NCI-H1105 (cell line): ENCODE data around the gene POLR2F.

Source experiments
- DNase-seq: peaks from one replicate; lab custom pipeline; 2025; lab: John Stamatoyannopoulos, UW

Gene POLR2F

GRCh38 chr22:37982151-37982785 lies 28.8 kb downstream of the POLR2F start:
- no peak for DNase-seq

GRCh38 chr22:37982938-37983859 lies 29.7 kb downstream of the POLR2F start:
- no peak for DNase-seq

- no peak for DNase-seq
Measured at GRCh38 chr22:37983860-37984791, 30.6 kb downstream of the POLR2F start, which contains the start of gene SOX10. Gene SOX10 (minus strand): TSS chr22:37984555. CDS start chr22:37983784, 771 bp downstream.

GRCh38 chr22:37985050-37985585 lies 31.6 kb downstream of the POLR2F start:
- DNase-seq, result no peak

- DNase-seq, result no peak
Measured at GRCh38 chr22:37985751-37986281, 32.3 kb downstream of the POLR2F start.

GRCh38 chr22:37986371-37986770 lies 32.9 kb downstream of the POLR2F start:
- no peak for DNase-seq

- DNase-seq, result no peak
Measured at GRCh38 chr22:37989146-37990045, 35.9 kb downstream of the POLR2F start.

GRCh38 chr22:37990301-37990700 lies 36.8 kb downstream of the POLR2F start:
- no peak for DNase-seq

GRCh38 chr22:37990862-37991261 lies 37.4 kb downstream of the POLR2F start:
- no peak for DNase-seq

GRCh38 chr22:37991731-37992442 lies 38.4 kb downstream of the POLR2F start:
- no peak for DNase-seq

GRCh38 chr22:37994049-37994448 lies 40.5 kb downstream of the POLR2F start:
- no peak for DNase-seq

GRCh38 chr22:37994982-37995381 lies 41.5 kb downstream of the POLR2F start:
- DNase-seq, result no peak

- no peak for DNase-seq
Measured at GRCh38 chr22:37995460-37995859, 42.0 kb downstream of the POLR2F start.

GRCh38 chr22:37996079-37996478 lies 42.6 kb downstream of the POLR2F start:
- DNase-seq, result no peak

- DNase-seq, result no peak
Measured at GRCh38 chr22:37996515-37997246, 43.2 kb downstream of the POLR2F start.

- DNase-seq, result no peak
Measured at GRCh38 chr22:37998543-37998942, 45.0 kb downstream of the POLR2F start.

GRCh38 chr22:37999236-37999635 lies 45.7 kb downstream of the POLR2F start:
- DNase-seq, result no peak

GRCh38 chr22:37999640-38000272 lies 46.3 kb downstream of the POLR2F start:
- no peak for DNase-seq

- no peak for DNase-seq
Measured at GRCh38 chr22:38005943-38006342, 52.4 kb downstream of the POLR2F start.
